ENCODE results near the gene PTGES2. TPM values are rescaled to one million over a fixed set of nuclear protein-coding genes. Genes with fewer than 3 reads are reported as not detected.
"Not testable (repeated sequence)": the region's sequence is repeated elsewhere in the genome, so short reads cannot be mapped to it uniquely, and the experiment has no call there.

PTGES2 gene
- total RNA-seq, 4 donors from 2014 or later = 80.0 to 112 (median 88.4) TPM

DNA sequence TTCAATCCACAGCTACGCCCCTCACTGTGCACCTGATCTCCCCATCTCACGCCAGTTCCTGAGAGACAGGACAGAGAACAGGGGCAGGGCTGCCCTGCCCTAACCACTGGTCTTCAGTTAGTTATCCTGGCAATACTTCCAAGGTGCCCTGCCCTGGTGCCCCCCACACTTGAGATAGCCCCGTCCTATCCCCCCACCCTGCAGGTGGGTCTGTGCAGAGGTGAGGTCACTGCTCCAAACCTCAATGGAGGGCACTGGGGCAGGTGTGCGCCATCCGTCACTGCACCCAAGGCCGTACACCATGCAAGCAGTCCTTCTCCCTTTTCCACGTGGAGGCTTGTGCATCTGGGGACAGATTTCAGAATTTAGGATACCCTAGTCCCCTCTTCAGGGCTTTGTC lies 3.1 kb upstream of the PTGES2 start:
- H3K9me3 ChIP-seq; H3K27me3 ChIP-seq; H3K4me3 ChIP-seq (replicated peaks in 1 of 3); DNase-seq; intact Hi-C loops (cut with DNase I); H3K27ac ChIP-seq; H3K36me3 ChIP-seq: not testable (repeated sequence)
- peaks cover 21 to 22% of the 10 kb centered on the region in 2 donors for H3K4me1 ChIP-seq
- WGBS, 2 donors = 47 to 52% methylated on average over 3 to 6 of the region's 7 CpGs

DNA sequence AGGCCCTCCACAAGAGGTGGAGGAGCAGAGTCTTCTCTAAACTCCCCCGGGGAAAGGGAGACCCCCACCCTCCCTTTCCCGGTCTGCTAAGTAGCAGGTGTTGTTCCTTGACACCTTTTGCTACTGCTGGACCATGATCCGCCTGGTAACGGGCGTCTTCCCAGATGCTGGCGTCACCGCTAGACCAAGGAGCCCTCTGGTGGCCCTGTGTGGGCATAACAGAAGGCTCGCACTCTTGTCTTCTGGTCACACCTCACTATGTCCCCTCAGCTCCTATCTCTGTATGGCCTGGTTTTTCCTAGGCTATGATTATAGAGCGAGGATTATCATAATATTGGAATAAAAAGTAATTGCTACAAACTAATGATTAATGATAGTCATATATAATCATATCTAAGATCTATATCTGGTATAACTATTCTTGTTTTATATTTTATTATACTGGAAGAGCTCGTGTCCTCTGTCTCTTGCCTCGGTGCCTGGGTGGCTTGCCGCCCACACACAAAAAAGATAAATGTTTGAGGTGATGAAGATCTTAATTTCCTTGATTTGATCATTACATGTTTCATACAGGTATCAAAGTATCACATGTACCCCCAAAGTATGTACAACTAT lies 2.6 kb upstream of the PTGES2 start:
- H3K36me3 ChIP-seq; intact Hi-C loops (cut with DNase I); H3K27me3 ChIP-seq; H3K4me3 ChIP-seq (replicated peaks in 1 of 3); H3K27ac ChIP-seq; H3K9me3 ChIP-seq: not testable (repeated sequence)
- peak; percentile 65 to 68 for DNase-seq
- TF ChIP-seq, protein P1, sequence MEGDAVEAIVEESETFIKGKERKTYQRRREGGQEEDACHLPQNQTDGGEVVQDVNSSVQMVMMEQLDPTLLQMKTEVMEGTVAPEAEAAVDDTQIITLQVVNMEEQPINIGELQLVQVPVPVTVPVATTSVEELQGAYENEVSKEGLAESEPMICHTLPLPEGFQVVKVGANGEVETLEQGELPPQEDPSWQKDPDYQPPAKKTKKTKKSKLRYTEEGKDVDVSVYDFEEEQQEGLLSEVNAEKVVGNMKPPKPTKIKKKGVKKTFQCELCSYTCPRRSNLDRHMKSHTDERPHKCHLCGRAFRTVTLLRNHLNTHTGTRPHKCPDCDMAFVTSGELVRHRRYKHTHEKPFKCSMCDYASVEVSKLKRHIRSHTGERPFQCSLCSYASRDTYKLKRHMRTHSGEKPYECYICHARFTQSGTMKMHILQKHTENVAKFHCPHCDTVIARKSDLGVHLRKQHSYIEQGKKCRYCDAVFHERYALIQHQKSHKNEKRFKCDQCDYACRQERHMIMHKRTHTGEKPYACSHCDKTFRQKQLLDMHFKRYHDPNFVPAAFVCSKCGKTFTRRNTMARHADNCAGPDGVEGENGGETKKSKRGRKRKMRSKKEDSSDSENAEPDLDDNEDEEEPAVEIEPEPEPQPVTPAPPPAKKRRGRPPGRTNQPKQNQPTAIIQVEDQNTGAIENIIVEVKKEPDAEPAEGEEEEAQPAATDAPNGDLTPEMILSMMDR (IDR thresholded peaks at IDR 0.05) = peak in 4 of 6 experiments; percentile 22 to 53 (median 25)
- peaks cover 22 to 25% of the 10 kb centered on the region in 2 donors for H3K4me1 ChIP-seq
- WGBS, 2 donors = 28 to 29% methylated on average over 10 to 12 of the region's 12 CpGs

DNA sequence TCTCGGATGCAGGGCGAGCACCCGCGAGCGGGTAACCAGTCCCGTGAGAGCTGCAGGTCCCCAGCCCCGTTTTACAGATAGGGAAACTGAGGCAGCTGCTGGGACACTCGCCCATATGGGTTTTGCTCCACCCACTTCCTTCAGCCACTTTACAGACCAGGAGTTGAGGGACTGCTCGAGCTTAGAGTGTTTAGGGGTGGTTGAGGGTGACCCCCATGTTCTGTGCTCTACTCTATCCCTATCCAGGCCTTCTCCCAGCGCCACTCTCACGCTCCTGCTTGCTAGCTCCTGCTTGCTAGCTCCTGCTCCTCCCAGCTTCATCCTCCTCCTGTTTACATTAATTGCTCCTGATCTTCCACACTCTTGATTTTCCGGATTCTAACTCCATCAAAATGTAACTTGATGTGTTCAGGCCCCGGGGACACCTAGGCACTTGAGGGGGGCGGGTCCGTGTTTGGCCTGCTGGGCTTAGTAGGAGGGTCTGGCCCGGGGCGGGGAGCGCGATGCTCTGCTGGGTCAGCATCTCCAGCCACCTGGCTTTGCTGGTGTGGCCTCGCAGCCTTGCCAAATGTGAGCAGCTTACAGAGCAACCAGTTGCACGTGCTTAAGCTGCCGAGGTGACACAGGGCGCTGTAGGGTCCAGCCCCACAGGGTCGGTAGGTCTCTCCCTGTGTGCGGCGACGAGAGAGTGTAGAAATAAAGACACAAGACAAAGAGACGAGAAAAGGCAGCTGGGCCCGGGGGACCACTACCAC lies 1.5 kb upstream of the PTGES2 start:
- Histone ChIP-seq H3K4me1 (peaks cover 22 to 25% of the 10 kb centered on the region in 2 donors), H3K9me3 (no peaks in the 10 kb centered on the region), H3K27ac (peak overlapping the region in 2 of 3 donors; percentile 89 to 98), H3K36me3 (peaks cover 0 to 4% of the 10 kb centered on the region in 2 donors), H3K4me3 (replicated peaks in 1 of 3) (peak overlapping the region; percentile 63 to 97 (median 87)), H3K27me3 (no peaks in the 10 kb centered on the region)
- intact Hi-C loops (cut with DNase I) = no loop called here
- TF ChIP-seq, protein P1 (IDR thresholded peaks at IDR 0.05) = no peak
- no peak for TF ChIP-seq POLR2A (IDR thresholded peaks at IDR 0.05)
- DNase-seq = no peak
- WGBS, 2 donors = 70 to 73% methylated on average over 23 to 27 of the region's 29 CpGs

DNA sequence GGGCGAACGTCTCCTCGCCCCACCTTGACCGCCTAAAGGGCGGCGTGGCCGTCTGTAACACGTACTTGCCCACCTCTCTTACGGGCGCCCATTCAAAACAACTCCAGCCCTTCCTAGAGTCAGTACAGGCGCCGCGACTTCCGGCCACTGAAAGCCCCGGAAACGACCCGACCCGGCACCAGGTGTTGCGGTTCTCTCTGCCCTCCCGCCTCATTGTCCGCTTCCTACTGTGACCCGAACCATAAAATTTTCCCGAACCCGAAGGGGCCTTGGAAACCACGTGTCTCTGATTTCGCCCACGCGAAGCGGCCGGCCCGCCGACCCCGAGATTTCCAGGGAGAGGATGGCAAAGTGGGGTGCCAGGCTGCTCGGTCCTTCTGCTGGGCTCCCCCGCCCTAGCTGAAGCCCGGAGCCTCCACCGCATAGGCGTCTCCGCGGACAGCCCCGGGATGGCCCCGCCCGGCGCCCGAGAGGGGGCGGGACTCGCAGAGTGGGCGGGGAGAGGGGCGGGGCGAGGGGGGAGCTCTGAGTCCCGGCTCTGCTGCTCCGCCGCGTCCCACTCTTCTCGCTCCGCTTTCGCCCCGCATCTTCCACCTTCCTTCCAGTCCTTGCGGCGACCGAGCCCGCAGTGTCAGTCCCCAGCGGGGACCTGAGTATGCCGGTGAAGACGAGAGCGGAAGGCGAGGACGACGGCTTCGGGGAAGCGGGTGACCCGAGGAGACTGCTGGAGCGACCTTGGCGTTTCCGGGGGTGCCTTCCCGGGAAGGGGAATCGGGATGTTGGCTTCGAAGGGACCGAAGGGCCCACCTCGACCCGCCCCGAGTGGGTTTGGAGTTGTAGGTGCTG lies 684 bp upstream of the PTGES2 start:
- DNase-seq = peak; percentile 81 to 82
- peak overlapping the region; percentile 89 to 98 (median 97) for H3K27ac ChIP-seq
- H3K4me3 ChIP-seq (replicated peaks in 1 of 3) = peak overlapping the region; percentile 73 to 97 (median 87)
- intact Hi-C loops (cut with DNase I) = no loop called here
- peaks cover 22 to 25% of the 10 kb centered on the region in 2 donors for H3K4me1 ChIP-seq
- TF ChIP-seq POLR2A (IDR thresholded peaks at IDR 0.05) = peak in 1 of 2 donors; percentile 50
- TF ChIP-seq, protein P1 (IDR thresholded peaks at IDR 0.05) = no peak
- H3K36me3 ChIP-seq = peaks cover 5 to 11% of the 10 kb centered on the region in 2 donors
- H3K27me3 ChIP-seq = no peaks in the 10 kb centered on the region
- no peaks in the 10 kb centered on the region for H3K9me3 ChIP-seq
- WGBS, 2 donors = 0 to 1% methylated on average over 33 to 46 of the region's 82 CpGs

DNA sequence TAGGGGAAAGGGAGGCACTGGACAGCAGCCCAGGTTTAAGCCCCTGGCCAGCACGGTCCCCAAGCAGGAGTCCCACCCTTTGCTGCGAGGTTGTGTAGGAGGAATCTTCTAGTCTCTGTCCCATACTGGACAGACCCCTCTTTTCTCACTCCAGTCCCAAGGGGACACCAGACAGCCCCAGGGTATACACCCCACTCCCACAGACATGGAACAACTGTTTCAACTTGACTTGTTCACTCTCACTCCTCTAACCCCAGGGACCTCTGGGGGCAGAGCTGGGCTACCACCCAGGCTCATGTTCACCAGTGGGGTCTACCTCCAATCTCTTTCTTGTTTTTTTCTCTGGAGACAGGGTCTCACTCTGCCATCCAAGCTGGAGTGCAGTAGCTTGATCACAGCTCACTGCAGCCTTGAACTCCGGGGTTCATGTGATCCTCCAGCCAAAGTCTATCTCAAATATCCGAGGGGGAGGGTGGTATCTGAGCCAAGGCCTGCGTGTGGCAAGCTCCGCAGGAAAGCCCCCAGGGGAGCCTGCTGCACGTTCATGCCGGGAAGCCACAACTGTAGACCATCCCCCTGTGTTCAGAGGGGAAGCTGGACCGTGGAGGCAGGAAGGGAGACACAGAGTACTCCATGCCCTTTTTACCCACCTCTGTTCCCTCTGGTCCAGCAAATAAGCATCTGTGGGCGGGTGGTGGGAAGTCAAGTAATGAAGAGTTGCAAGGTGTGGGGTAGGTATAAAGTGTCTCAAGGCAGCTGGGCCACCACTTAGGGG lies 1.8 kb downstream of the PTGES2 start:
- WGBS, 2 donors = 48 to 63% methylated on average over 10 of the region's 10 CpGs
- H3K4me3 ChIP-seq (replicated peaks in 1 of 3) = no peak overlapping the region
- DNase-seq = no peak

More for the DNA sequence above, 1.8 kb downstream of the PTGES2 start:
- Histone ChIP-seq H3K9me3 (no peaks in the 10 kb centered on the region), H3K4me1 (peaks cover 22 to 25% of the 10 kb centered on the region in 2 donors), H3K27ac (no peak overlapping the region), H3K27me3 (no peaks in the 10 kb centered on the region), H3K36me3 (peaks cover 25 to 29% of the 10 kb centered on the region in 2 donors)
- no peak for TF ChIP-seq POLR2A (IDR thresholded peaks at IDR 0.05)
- TF ChIP-seq, protein P1 (IDR thresholded peaks at IDR 0.05) = no peak
- intact Hi-C loops (cut with DNase I) = no loop called here

Measured in thyroid gland (tissue), 4 donors.